HG03342 (cell line): ENCODE results near the gene MARK1.

Experiments used
- ATAC-seq: cut with Tn5 transposase; IDR thresholded peaks from one replicate; pipeline ENCODE4 v1.9.1; 2021; ENCODE audit warnings: mild to moderate bottlenecking, moderate library complexity; ENCODE audit not compliant: unreplicated experiment

The MARK1 gene

DNA sequence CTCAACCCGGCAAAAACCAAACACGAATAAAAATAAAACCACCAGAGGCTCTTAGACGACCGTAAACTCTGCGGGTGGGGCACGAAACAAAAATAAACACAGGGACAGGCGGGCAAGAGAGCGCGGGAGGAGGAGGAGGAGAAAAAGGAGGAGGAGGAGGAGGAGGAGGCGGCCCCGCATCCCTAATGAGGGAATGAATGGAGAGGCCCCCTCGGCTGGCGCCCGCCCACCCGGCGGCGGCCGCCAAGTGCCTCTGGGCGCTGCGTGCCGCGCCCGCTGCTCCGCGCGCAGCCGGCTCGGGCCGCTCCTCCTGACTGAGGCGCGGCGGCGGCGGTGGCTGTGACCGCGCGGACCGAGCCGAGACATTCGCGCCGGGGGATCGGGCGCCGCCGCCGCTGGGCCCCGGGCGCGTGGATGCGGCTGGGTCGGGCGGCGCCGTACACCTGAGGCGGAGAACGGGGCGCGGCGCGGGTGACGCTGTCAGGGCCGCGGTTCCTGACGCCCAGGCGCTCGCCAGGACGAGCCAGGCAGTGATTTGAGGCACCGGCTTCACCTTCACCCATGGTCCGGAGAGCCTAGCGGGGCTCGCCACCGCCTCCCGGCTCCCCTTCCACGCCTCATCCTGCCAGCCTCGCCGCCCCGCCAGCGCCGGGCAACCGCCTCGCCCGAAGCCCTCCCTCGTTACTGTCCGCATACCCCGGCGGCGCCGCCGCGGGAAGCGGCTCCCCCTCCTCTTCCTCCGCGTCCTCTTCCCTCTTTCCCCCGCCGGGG is at the start of gene MARK1:
Gene MARK1 (plus strand): TSS at position 229 of the 771 bp plus-strand sequence. CDS start 687 bp downstream, outside the sequence.
- peak; percentile 54 for ATAC-seq

DNA sequence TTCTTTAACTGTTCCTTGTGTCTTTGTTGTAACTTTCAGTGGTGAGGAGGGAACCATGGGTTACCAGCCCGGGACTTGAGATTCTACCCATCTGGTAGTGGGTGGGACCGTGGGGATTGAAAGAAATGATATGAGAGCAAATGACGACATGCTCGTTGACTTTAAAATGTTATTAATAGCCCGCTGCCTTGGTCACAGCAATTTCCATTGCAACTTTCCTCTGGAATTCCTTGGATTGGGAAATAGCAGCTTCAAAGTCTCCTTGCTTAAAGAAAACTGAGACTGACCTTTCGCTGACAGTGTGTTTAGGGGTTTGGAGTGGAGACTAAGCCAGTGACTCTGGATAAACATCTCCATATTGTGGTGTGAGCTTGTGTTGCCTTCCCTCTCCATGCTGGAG is 44.2 kb upstream of the MARK1 start:
- ATAC-seq = no peak

DNA sequence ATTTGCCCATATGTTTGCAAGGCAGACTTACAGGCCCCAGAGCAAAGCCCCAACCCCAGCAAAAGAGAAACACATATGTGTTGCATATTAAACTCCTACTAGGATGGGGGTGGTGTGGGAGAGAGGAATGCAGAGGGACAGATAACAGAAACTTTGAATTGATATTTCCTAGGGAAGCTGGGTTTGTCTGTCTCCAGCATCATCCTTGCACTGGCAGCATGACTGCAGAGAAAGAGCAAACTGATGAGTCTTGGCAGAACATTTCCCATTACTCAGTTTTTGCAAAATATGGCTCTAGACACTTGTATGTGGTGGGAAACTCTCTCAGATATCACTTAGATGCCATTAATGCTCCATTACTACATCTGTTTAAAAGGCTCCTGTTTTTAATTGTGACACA is 43.8 kb upstream of the MARK1 start:
- ATAC-seq = no peak

DNA sequence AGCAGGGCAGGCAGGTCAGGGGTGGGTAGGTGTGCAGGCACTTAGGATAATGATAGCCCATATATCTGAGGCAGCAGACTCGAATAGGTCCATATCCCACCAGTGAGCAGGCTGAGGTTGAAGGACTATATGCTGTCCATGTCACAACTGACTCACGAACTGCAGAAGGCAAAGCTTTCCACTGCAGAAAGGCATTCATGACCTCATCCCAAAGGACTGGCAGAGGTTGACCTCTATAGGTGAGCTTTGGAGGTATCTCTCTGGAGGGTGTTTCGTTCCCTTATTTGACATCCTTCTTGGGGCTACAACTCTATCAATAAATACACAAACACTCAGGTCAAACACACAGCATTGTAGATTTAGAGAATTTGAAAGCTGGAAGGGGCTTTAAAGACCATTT is 42.8 kb upstream of the MARK1 start:
- no peak for ATAC-seq

DNA sequence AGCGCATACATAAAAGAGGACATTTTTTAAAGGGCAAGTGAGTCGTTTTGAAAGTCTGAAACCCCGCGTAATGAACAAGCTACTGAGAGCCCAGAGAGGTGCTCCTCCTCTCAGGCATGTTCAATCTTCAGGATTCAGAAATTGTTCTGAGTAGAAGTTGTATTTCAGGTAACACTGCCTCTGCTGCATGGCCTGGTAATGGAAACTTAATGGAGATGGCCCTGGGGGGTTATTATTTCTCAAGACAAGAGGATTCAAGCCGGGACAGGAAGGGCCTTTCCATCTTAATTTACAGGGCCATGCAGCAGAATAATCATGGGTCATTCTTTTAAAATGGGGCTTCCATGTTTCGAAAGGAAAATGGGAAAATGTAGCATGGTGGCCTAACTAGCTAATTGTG is 42.1 kb upstream of the MARK1 start:
- ATAC-seq = no peak

DNA sequence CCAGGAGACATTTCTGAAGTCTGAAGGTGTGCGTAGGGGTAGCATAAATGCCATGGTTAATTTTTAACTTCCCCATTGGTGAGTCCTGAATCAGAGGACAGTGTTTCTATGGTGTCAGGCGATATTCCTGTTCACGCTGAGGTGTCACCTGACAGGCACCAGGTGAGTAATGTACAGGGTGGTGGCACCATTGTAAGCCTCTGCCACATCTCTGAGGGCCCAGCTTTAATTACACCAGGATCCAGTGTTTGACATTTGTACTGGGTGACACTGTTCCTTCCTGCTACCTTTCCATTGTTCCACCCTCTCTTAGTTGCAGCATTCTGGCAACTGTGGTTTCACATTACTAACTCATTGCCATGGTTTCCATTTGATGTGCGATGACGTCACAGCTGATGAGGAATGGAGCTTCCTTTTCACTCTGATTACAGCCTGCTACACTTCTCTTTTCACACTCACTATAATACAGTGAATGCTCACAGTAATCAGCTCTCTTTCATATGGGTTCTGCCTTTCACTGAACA is 40.6 kb upstream of the MARK1 start:
- peak; percentile 60 for ATAC-seq

DNA sequence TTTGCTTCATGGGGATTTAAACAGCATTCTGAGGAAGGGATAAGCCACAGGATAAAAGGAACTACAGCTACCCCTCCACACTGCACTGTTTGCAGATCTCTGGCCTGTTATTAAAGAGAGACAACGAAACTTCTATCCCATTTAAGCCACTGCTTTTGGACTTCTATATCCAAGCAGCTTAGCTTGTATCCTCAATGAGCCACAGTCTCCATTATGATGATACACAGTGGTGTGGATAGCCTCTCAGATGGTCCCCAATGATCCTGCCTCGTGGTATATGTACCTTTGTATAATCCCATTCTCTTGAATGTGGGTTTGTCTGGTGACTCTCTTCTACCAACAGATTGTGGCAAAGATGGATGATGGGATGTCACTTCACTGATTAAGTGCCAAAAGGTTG is 36.0 kb upstream of the MARK1 start:
- no peak for ATAC-seq

DNA sequence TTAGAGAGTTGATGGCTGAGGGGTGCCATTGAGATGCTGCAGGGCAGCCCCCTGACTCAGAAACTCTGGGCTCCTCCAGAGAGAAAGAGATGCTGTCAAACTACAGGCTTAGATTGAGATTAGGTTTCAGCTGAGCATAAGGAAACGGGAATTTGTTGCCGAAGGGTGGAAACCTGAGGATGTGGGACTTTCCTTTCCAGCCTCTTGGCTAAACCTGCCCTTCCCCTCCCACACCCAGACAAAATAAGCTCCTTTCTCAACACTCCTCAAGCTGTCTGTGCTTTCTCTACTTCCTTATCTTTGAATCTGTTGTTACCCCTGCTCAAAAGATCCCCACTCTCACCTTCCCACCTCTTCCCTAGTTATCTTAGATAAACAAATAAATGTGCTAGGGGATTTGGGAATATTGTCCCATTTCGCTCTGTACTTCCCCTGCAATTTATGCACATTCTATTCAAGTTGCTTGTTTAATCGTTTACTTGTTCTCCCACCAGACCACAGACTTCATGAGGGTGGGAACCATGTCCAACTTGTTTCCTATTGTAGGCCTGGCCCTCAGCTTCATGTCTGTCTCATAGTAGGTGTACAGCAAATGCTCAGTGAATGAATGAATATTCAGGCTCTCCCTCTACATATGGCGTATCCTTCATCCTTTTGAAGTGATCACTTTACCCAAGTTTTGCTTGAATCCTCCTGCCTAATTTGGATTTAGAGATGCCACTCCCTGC is 30.6 kb upstream of the MARK1 start:
- ATAC-seq = no peak

DNA sequence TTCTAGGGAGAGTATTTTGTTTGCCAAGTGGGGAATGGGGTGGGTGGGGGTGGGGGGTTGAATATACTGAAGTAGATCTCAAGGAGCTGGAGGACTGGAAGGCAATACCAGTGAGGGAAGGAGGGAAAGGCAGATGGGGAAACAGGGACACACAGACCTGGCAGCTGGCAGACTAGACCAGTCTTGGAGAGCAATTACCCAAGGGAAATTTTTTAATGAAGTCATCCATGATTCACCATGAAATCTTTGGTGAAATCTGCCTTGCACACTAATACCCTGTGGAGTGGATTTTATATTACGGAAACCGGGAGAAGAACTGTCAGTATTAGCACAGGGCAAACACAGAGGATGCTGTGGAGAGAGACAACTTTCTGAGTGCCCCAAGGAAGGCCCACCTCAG is 29.7 kb upstream of the MARK1 start:
- no peak for ATAC-seq

DNA sequence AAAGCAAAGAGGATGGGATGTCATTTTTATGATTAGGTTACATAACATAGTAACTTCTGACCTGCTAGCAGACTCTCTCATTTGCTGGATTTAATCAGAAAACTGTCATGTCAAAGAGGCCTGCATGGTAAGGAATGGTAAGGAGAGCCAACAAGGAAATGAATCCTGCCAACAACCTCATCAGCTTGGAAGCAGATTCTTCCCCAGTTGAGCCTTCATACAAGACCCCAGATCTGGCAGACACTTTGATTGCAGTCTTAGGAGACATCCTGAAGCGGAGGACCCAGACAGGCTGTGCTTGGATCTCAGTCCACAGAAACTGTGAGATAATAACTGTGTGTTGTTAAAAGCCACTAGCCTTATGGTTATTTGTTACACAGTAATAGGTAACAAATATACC is 27.6 kb upstream of the MARK1 start:
- no peak for ATAC-seq

DNA sequence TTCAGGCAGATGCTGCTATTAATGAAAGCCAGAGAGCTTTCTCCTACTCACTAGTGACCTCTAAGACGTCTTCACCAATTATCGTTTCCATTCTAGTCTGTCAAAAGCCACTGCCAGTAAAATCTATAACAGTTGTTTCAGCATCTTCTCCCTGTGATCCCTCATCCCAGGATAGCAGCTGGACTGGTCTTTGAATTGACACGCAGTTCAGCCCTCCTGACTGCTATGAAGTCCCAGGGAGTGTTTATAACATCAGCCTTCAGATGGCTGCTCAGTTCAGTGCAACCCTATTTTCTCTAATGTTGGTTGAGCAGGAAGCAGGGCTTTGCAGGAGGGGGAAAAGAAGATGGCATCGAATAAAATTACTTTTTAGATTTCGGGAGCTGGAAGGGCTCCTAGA is 23.6 kb upstream of the MARK1 start:
- ATAC-seq = no peak

DNA sequence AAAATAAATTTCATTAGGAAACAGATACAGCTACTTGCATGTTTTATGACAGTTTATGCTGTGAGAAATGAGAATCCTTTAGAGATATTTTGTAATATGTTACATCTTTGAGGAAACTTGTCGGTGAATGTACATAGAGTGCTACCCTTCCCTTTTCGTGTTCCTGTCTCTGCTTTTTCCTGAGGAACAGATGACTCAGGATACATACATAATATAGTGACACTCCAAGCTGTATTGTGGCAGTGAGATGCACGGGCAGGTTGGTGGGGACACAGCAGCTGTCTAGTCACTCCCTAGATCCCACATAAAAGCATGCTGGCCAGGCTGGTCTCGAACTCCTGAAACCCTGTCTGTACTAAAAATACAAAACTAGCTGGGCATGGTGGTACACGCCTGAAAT is 20.9 kb upstream of the MARK1 start:
- ATAC-seq = no peak

DNA sequence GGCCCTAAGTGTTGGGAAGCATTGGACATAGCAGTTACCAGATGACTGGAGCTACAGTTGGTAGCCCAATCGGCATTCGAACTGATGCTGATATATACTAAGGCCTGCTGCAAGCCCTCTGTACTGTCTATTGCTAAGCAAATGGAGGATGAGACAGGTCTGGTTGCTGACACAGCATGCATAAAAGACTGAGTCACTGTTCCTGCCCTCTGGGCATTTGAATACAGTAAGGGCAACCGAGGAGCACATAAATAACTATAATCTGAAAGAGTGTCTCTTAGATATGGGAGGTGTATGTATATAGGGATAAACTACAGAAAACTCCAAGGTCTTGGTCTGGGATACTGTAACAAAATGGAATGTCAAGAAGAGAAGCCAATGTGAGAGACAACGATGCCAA is 16.8 kb upstream of the MARK1 start:
- ATAC-seq = no peak

DNA sequence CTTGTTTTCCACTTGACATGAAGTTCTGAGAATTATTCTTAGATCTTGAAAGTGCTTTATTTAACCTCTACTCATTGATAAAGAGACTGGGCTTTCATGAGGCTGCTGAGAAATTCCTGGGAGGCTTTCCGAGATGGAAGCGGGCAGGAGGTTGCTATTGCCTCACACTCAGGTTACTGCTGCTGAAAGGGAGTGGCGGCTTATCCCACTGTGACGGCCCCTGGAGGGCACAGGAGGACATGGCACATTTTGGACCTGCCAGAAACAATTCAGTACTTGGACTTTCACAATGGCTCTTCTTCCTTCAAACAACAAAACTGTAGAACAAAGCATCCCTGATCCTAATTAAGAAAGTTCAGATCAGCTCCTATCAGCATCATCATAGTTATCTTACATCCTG is 16.2 kb upstream of the MARK1 start:
- no peak for ATAC-seq

DNA sequence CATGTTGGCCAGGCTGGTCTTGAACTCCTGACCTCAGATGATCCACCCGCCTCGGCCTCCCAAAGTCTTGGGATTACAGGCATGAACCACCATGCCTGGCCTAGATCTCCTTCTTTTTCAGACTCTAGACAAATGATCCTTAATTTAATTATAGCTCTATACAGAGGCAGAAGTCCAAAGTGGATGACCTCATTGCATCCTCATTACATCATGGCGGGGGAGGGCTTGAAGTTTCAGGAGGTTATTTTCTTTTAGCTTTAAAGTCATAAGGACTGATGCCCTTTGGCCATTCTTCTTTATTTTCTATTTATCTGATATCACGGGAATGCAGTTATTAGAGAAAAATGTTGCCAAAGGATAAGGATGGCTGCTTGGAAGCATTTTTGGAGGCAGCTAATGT is 14.1 kb upstream of the MARK1 start:
- no peak for ATAC-seq

DNA sequence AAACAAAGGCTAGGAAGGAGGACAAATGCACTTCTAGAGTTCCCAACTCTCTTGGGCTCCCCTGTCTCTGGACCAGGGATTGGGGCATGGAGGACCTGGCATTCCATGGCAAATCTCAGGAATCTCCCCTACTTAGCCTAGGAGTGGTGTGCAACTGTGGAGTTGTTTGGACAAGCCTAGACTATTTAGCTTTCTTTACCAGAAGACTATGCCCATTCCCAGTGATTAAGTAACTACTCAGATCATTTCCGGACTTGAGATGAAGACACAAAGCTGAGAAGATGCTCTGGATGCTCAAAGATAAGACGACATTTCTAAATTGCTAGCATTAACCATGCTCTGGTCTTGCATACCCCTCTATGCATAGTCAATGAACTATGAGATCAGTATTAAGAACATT is 13.7 kb upstream of the MARK1 start:
- no peak for ATAC-seq

DNA sequence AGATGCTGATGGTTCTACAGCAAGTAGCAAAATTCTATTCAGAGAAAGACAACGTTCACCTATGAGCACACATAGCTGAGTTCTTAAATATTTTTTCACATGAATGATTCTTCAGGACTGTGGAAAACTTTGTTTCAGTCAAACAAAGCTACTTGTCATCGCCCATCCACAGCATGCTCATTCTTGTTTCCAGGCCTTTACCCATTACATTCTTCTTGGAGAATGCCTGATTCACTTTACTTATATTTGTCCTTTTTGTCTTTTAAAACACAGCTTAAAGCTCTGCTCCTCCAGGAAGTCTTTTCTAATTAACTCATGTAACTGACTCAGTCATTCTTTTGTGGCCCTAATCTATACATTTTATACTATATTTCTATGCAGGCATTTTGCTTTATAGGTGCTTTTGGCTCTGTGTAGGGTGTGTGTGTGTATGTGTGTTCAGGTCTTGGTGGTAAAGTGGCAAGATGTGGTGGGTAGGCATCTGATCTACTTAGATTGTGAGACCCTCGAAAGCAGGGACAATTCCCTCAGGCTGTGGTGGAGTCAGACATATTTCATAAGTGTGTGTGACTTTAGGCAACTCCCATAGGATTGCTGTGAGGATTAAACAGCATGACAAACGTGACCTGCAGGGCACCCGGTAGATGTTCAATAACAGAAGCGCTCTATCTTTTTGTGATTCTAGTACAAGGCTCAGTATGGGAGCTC is 11.8 kb upstream of the MARK1 start:
- no peak for ATAC-seq

DNA sequence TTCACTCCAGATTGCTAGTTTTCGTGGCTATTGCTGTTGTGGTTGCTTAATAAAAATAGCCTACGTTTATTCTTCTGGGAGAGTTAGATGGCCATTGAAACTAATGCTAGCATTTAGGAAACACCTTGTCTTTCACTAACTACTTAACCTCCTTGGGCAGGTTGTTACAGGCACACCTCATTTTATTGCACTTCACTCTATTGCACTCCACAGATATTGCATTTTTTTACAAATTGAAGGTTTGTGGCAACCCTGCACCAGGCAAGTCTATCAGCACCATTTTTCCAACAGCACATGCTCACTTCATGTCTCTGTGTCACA is 11.3 kb upstream of the MARK1 start:
- no peak for ATAC-seq

DNA sequence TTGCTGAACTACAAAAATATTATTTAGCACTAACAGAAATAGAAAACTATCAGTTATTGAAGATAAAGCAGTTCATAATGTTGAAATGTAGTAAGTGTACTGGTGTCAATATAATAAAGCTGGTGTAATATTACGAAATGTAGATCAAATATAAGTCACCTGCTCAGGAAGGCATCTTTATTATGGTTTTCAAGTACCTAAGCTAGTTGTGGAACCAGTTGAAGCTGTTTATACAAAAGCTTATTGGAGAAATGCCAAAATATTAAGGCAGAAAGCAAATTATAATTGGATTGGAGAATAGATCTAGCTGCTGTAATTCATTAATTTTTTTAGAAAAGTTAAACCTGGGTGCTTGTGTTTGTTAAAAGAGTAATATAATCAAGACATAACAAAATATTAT is 6.2 kb upstream of the MARK1 start:
- no peak for ATAC-seq

DNA sequence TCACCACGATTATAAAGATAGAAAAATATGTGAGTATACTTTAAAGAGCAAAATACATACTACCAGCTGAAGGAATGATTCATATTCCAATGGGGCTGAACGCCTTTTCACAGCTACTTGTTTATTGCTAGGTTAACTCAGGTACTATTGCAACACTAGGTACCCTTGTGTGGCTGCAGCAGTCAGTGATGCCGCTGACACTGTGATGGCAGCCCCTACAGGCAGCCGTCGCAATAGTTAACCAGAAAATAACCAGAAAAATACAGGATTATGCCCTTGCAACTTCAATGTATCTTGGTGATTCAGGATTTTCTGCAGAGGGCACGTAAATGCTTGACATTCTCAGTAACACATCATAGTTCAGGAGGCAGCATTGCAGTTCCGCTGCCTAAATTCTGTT is 1.6 kb upstream of the MARK1 start:
- ATAC-seq = no peak

DNA sequence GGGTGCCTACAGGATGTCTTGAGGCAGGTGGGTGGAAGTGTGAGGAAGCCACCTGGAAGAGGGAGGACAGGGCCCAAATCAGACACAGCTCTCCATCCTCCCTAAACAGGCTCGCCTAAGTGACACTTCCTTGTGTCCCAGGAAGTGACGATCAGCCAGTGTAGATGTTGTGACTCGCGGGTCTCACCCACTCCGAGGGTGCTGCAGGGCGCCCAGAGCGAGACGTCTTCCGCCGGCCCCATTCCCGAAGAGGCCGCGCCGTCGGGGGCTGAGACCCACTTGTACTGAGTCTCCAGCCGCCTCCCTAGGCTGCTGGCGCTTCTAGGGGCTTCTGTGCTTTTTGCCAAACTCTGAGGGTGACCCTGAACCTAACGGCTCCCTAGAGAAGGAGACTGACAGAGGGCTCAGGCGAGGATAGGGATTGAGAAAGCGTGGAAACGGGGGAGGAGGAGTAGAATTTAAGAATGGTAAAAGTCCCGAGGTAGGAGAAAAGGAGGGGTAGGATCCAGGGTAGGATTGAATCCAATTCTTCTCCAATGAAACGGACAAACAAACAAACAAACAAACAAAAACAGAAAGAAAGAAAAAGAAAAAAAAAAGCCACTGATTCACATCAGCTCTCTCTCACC is 543 bp upstream of the MARK1 start:
- ATAC-seq = peak; percentile 55
